ENCODE measurements around the gene BECN2.

BECN2 gene

GRCh38 chr1:241957692-241958494 lies at the start of gene BECN2:
Gene BECN2, plus strand, starts transcription at chr1:241957767. Its CDS starts 0 bp downstream, at chr1:241957767.
- no peak for DNase-seq (ENCODE audit: low read depth)

GRCh38 chr1:241916196-241916595 lies 41.4 kb upstream of the BECN2 start:
- no peak for DNase-seq (ENCODE audit: low read depth)

- DNase-seq (ENCODE audit: low read depth) = no peak
Measured at GRCh38 chr1:241917487-241917886, 40.1 kb upstream of the BECN2 start.

- peak; percentile 70 for DNase-seq (ENCODE audit: low read depth)
Measured at GRCh38 chr1:241918879-241919278, 38.7 kb upstream of the BECN2 start.

- DNase-seq (ENCODE audit: low read depth) = no peak
Measured at GRCh38 chr1:241924080-241924808, 33.3 kb upstream of the BECN2 start.

GRCh38 chr1:241926141-241926540 lies 31.4 kb upstream of the BECN2 start:
- DNase-seq (ENCODE audit: low read depth) = no peak

GRCh38 chr1:241927321-241927720 lies 30.2 kb upstream of the BECN2 start:
- no peak for DNase-seq (ENCODE audit: low read depth)

- DNase-seq (ENCODE audit: low read depth) = no peak
Measured at GRCh38 chr1:241932845-241933244, 24.7 kb upstream of the BECN2 start.

- DNase-seq (ENCODE audit: low read depth) = no peak
Measured at GRCh38 chr1:241934201-241934848, 23.2 kb upstream of the BECN2 start.

- DNase-seq (ENCODE audit: low read depth) = no peak
Measured at GRCh38 chr1:241934866-241935265, 22.7 kb upstream of the BECN2 start.

GRCh38 chr1:241939798-241940197 lies 17.8 kb upstream of the BECN2 start:
- no peak for DNase-seq (ENCODE audit: low read depth)

- no peak for DNase-seq (ENCODE audit: low read depth)
Measured at GRCh38 chr1:241942738-241943137, 14.8 kb upstream of the BECN2 start.

- DNase-seq (ENCODE audit: low read depth) = no peak
Measured at GRCh38 chr1:241944300-241944699, 13.3 kb upstream of the BECN2 start.

GRCh38 chr1:241947354-241947753 lies 10.2 kb upstream of the BECN2 start:
- DNase-seq (ENCODE audit: low read depth) = no peak

GRCh38 chr1:241950390-241950789 lies 7.2 kb upstream of the BECN2 start:
- peak; percentile 93 for DNase-seq (ENCODE audit: low read depth)

- DNase-seq (ENCODE audit: low read depth) = no peak
Measured at GRCh38 chr1:241962153-241962552, 4.6 kb downstream of the BECN2 start.

GRCh38 chr1:241963722-241964121 lies 6.2 kb downstream of the BECN2 start:
- DNase-seq (ENCODE audit: low read depth) = no peak

- DNase-seq (ENCODE audit: low read depth) = no peak
Measured at GRCh38 chr1:241964550-241965282, 7.1 kb downstream of the BECN2 start.

GRCh38 chr1:241968611-241969010 lies 11.0 kb downstream of the BECN2 start:
- DNase-seq (ENCODE audit: low read depth) = no peak

- no peak for DNase-seq (ENCODE audit: low read depth)
Measured at GRCh38 chr1:241972703-241973369, 15.3 kb downstream of the BECN2 start.

- DNase-seq (ENCODE audit: low read depth) = no peak
Measured at GRCh38 chr1:241976229-241976628, 18.7 kb downstream of the BECN2 start.

- DNase-seq (ENCODE audit: low read depth) = no peak
Measured at GRCh38 chr1:241979071-241979470, 21.5 kb downstream of the BECN2 start.
